B cell (primary cell): ENCODE data around the gene RBM44.

Experiments used
- CTCF ChIP-seq: fragments of 200-600 bp; IDR thresholded peaks from one replicate; pipeline ENCODE4 v1.8.0; 2022; ENCODE audit warnings: antibody characterized with exemption, mild to moderate bottlenecking
- EZH2 ChIP-seq: IDR thresholded peaks from 2 replicates; pipeline ENCODE4 v1.6.1; 2012; ENCODE audit warnings: borderline replicate concordance, low read depth, mild to moderate bottlenecking, moderate library complexity, low read length; ENCODE audit not compliant: insufficient read depth, poor library complexity, severe bottlenecking

DNA sequence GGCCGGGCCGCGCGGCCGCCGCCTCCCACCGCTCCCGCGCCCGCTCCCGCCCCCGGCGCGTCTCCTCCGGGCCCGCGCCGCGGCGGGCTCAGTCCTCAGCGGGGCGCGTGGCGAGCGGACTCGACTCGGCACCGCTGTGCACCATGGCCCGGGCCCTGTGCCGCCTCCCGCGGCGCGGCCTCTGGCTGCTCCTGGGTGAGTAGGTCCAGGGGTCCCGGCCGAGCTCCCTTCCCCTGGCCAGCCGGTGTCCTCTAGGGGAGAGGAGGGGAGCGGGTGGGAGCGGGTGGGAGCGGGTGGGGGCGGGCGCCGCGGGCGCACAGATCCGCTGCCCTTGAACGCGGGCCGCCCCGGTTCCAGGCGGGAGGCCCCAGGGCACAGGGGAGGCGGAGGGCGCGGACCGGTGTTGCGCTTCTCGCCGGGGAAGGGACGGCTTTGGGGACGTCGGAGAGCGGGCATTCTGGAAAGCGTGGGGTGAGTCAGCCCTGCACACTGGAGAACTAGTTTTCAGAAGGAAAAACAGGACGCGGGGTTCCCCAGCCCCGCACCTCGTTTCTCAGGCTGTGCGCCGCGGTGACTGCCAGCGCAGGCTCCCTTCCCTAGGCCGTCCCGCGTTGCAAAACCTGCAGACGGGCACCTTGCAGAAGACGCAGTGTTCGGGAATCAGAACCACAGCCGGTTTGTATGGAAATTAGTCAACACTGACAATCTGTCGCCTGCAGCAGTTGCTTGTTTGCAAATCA lies 61.1 kb downstream of the RBM44 start, which contains the start of gene RAMP1:
- TF ChIP-seq CTCF (no peak), EZH2 (no peak)
